Neutrophil (primary cell): ENCODE measurements around the gene CDH8.

Experiments
- H3K27ac ChIP-seq: fragments of 200-600 bp; sonication (generic); 2 replicates; pipeline ENCODE4 v1.5.1; 2016; ENCODE audit warnings: mild to moderate bottlenecking, moderate library complexity
- H3K27me3 ChIP-seq: fragments of 200-600 bp; sonication (generic); 2 replicates; pipeline ENCODE4 v1.6.0; 2016; ENCODE audit warnings: mild to moderate bottlenecking
- H3K36me3 ChIP-seq: fragments of 200-600 bp; sonication (generic); 2 replicates; pipeline ENCODE4 v1.5.1; 2017
- H3K4me1 ChIP-seq, 2 experiments: fragments of 200-600 bp in 1 of 2; sonication (generic) in 1 of 2; 1 replicate in 1 of 2; 2 replicates in 1 of 2; pipeline versions ENCODE4 v1.5.1 to v1.6.1; 2013 to 2016; ENCODE audit warnings: low read depth in 1 of 2, low read length in 1 of 2, mild to moderate bottlenecking in 1 of 2, moderate library complexity in 1 of 2; ENCODE audit not compliant: control insufficient read depth in 1 of 2, insufficient read depth in 1 of 2
- H3K4me3 ChIP-seq, 2 experiments: fragments of 200-600 bp in 1 of 2; sonication (generic) in 1 of 2; 1 replicate in 1 of 2; 2 replicates in 1 of 2; pipeline ENCODE4 v1.5.1; 2013 to 2016; ENCODE audit warnings: low read depth in 1 of 2, low read length in 1 of 2, mild to moderate bottlenecking in 1 of 2, moderate library complexity in 1 of 2
- H3K9me3 ChIP-seq: fragments of 200-600 bp; sonication (generic); 2 replicates; pipeline ENCODE4 v1.5.1; 2016
- CTCF ChIP-seq: fragments of 200-600 bp; sonication (generic); IDR thresholded peaks from 2 replicates; pipeline ENCODE4 v1.5.1; 2016; ENCODE audit warnings: antibody characterized with exemption

The CDH8 gene

GRCh38 chr16:61948414-61948813 lies 87.8 kb downstream of the CDH8 start:
- Histone ChIP-seq H3K36me3 (no peaks in the 10 kb centered on the region), H3K4me1 (no peaks in the 10 kb centered on the region), H3K27ac (no peak overlapping the region), H3K27me3 (no peaks in the 10 kb centered on the region), H3K9me3 (no peaks in the 10 kb centered on the region), H3K4me3 (no peak overlapping the region)
- TF ChIP-seq CTCF = no peak

GRCh38 chr16:61946019-61946418 lies 90.2 kb downstream of the CDH8 start:
- Histone ChIP-seq H3K9me3 (no peaks in the 10 kb centered on the region), H3K4me1 (no peaks in the 10 kb centered on the region), H3K27ac (no peak overlapping the region), H3K4me3 (no peak overlapping the region), H3K36me3 (no peaks in the 10 kb centered on the region), H3K27me3 (no peaks in the 10 kb centered on the region)
- TF ChIP-seq CTCF = no peak

- Histone ChIP-seq H3K36me3 (no peaks in the 10 kb centered on the region), H3K27ac (no peak overlapping the region)
- no peak for TF ChIP-seq CTCF
Observed at GRCh38 chr16:61945511-61945910, 90.7 kb downstream of the CDH8 start.

GRCh38 chr16:61944004-61944403 lies 92.2 kb downstream of the CDH8 start:
- H3K36me3 ChIP-seq = no peaks in the 10 kb centered on the region
- no peak overlapping the region for H3K27ac ChIP-seq

More at GRCh38 chr16:61945511-61945910, 90.7 kb downstream of the CDH8 start:
- Histone ChIP-seq H3K9me3 (no peaks in the 10 kb centered on the region), H3K4me1 (no peaks in the 10 kb centered on the region), H3K4me3 (no peak overlapping the region), H3K27me3 (no peaks in the 10 kb centered on the region)

GRCh38 chr16:61940611-61941010 lies 95.6 kb downstream of the CDH8 start:
- H3K4me1 ChIP-seq = no peaks in the 10 kb centered on the region
- H3K27me3 ChIP-seq = no peaks in the 10 kb centered on the region
- no peak for TF ChIP-seq CTCF

More at GRCh38 chr16:61944004-61944403, 92.2 kb downstream of the CDH8 start:
- TF ChIP-seq CTCF = no peak
- H3K4me1 ChIP-seq = no peaks in the 10 kb centered on the region
- no peaks in the 10 kb centered on the region for H3K9me3 ChIP-seq
- no peak overlapping the region for H3K4me3 ChIP-seq
- H3K27me3 ChIP-seq = no peaks in the 10 kb centered on the region

GRCh38 chr16:61937646-61938045 lies 98.6 kb downstream of the CDH8 start:
- Histone ChIP-seq H3K27ac (no peak overlapping the region), H3K4me1 (no peaks in the 10 kb centered on the region), H3K27me3 (no peaks in the 10 kb centered on the region), H3K9me3 (no peaks in the 10 kb centered on the region), H3K36me3 (no peaks in the 10 kb centered on the region), H3K4me3 (no peak overlapping the region)
- TF ChIP-seq CTCF = no peak

More at GRCh38 chr16:61940611-61941010, 95.6 kb downstream of the CDH8 start:
- H3K9me3 ChIP-seq = no peaks in the 10 kb centered on the region
- no peaks in the 10 kb centered on the region for H3K36me3 ChIP-seq
- no peak overlapping the region for H3K4me3 ChIP-seq
- no peak overlapping the region for H3K27ac ChIP-seq
